ENCODE data around the gene DDAH1. TPM values are rescaled to one million over a fixed set of nuclear protein-coding genes. Genes with fewer than 3 reads are reported as not detected.

The DDAH1 gene
- polyA plus RNA-seq, 1 donor from 2014 or later, result 42.7 TPM

GRCh38 chr1:85464497-85465098 lies 361 bp downstream of the DDAH1 start:
- H2AFZ ChIP-seq (ENCODE audit: low read depth, low read length), result peak overlapping the region; percentile 62
- H4K20me1 ChIP-seq (ENCODE audit: insufficient read depth), result no peaks in the 10 kb centered on the region
- H3K79me2 ChIP-seq (replicated peaks; ENCODE audit: insufficient read depth, low read length), result peaks cover 37% of the 10 kb centered on the region
- no peaks in the 10 kb centered on the region for H3K9me3 ChIP-seq (ENCODE audit: low read length)
- H3K27me3 ChIP-seq (ENCODE audit: insufficient read depth, low read depth, low read length), result no peaks in the 10 kb centered on the region
- no peaks in the 10 kb centered on the region for H3K36me3 ChIP-seq (ENCODE audit: insufficient read depth, low read length)
- H3K27ac ChIP-seq (ENCODE audit: low read length), result peak overlapping the region; percentile 54
- H3F3A ChIP-seq (ENCODE audit: insufficient read depth, low read length, poor library complexity, severe bottlenecking), result no peaks in the 10 kb centered on the region
- H3K4me2 ChIP-seq (ENCODE audit: low read length), result no peak overlapping the region
- peak overlapping the region; percentile 77 for H3K9ac ChIP-seq (ENCODE audit: low read length)
- TF ChIP-seq REST (IDR thresholded peaks at IDR 0.05; ENCODE audit: borderline replicate concordance) (no peak), EP300 (conservative IDR thresholded peaks at IDR 0.05; ENCODE audit: poor library complexity, severe bottlenecking) (peak; percentile 36), TAF1 (IDR thresholded peaks at IDR 0.05; ENCODE audit: low read depth) (peak; percentile 51), RAD21 (conservative IDR thresholded peaks at IDR 0.05) (peak; percentile 39), MXI1 (conservative IDR thresholded peaks at IDR 0.05; ENCODE audit: poor library complexity, severe bottlenecking) (peak; percentile 77), SMC3 (conservative IDR thresholded peaks at IDR 0.05; ENCODE audit: poor library complexity) (peak; percentile 28), POLR2AphosphoS5 (IDR thresholded peaks at IDR 0.05) (no peak), EZH2 (IDR thresholded peaks at IDR 0.05; ENCODE audit: borderline replicate concordance, insufficient read depth, low read length, poor library complexity, severe bottlenecking) (no peak), CTCF (IDR thresholded peaks at IDR 0.05; ENCODE audit: poor library complexity, severe bottlenecking) (no peak)
- no peaks in the 10 kb centered on the region for H3K9me2 ChIP-seq (ENCODE audit: insufficient read depth, low read length)
- H3K4me3 ChIP-seq (ENCODE audit: low read length), result peak overlapping the region; percentile 80

- Histone ChIP-seq H3K27me3 (ENCODE audit: insufficient read depth, low read depth, low read length) (no peaks in the 10 kb centered on the region), H3K9me2 (ENCODE audit: insufficient read depth, low read length) (no peaks in the 10 kb centered on the region), H4K20me1 (ENCODE audit: insufficient read depth) (no peaks in the 10 kb centered on the region), H3K9me3 (ENCODE audit: low read length) (no peaks in the 10 kb centered on the region), H3K4me2 (ENCODE audit: low read length) (peak overlapping the region; percentile 84), H3K36me3 (ENCODE audit: insufficient read depth, low read length) (no peaks in the 10 kb centered on the region), H3K4me3 (ENCODE audit: low read length) (peak overlapping the region; percentile 80), H2AFZ (ENCODE audit: low read depth, low read length) (peak overlapping the region; percentile 19), H3K9ac (ENCODE audit: low read length) (peak overlapping the region; percentile 77), H3K27ac (ENCODE audit: low read length) (no peak overlapping the region), H3F3A (ENCODE audit: insufficient read depth, low read length, poor library complexity, severe bottlenecking) (no peaks in the 10 kb centered on the region), H3K79me2 (replicated peaks; ENCODE audit: insufficient read depth, low read length) (peaks cover 37% of the 10 kb centered on the region)
- TF ChIP-seq POLR2AphosphoS5 (IDR thresholded peaks at IDR 0.05), result no peak
- TF ChIP-seq SMC3 (conservative IDR thresholded peaks at IDR 0.05; ENCODE audit: poor library complexity), result no peak
- no peak for TF ChIP-seq REST (IDR thresholded peaks at IDR 0.05; ENCODE audit: borderline replicate concordance)
- no peak for TF ChIP-seq TAF1 (IDR thresholded peaks at IDR 0.05; ENCODE audit: low read depth)
- TF ChIP-seq EP300 (conservative IDR thresholded peaks at IDR 0.05; ENCODE audit: poor library complexity, severe bottlenecking), result no peak
- no peak for TF ChIP-seq EZH2 (IDR thresholded peaks at IDR 0.05; ENCODE audit: borderline replicate concordance, insufficient read depth, low read length, poor library complexity, severe bottlenecking)
- no peak for TF ChIP-seq MXI1 (conservative IDR thresholded peaks at IDR 0.05; ENCODE audit: poor library complexity, severe bottlenecking)
- no peak for TF ChIP-seq RAD21 (conservative IDR thresholded peaks at IDR 0.05)
Measured at GRCh38 chr1:85463731-85464496, 1.0 kb downstream of the DDAH1 start.

Data from neural cell (in vitro differentiated cells).